HK-2 (cell line): Measurements from ENCODE around the gene GNAT1.
"Not testable (repeated sequence)": the region's sequence is repeated elsewhere in the genome, so short reads cannot be mapped to it uniquely, and the experiment has no call there.

Experiments used
- DNase-seq: peaks from one replicate; pipeline ENCODE4 v3.0.0-alpha.2; 2018; ENCODE audit not compliant: unreplicated experiment

Gene GNAT1

GRCh38 chr3:50222169-50222528 lies 30.7 kb downstream of the GNAT1 start:
- no peak for DNase-seq

GRCh38 chr3:50224639-50225038 lies 33.2 kb downstream of the GNAT1 start:
- DNase-seq: no peak

GRCh38 chr3:50226888-50227389 lies 35.5 kb downstream of the GNAT1 start:
- DNase-seq: peak; percentile 58

- peak; percentile 91 for DNase-seq
Measured at GRCh38 chr3:50227390-50228183, 36.2 kb downstream of the GNAT1 start.

- DNase-seq: not testable (repeated sequence)
Measured at GRCh38 chr3:50228184-50228763, 36.9 kb downstream of the GNAT1 start.

GRCh38 chr3:50229490-50229889 lies 38.1 kb downstream of the GNAT1 start:
- no peak for DNase-seq

- DNase-seq: no peak
Measured at GRCh38 chr3:50230104-50230793, 38.8 kb downstream of the GNAT1 start.

GRCh38 chr3:50230794-50231125 lies 39.4 kb downstream of the GNAT1 start:
- DNase-seq: no peak

GRCh38 chr3:50231581-50231980 lies 40.2 kb downstream of the GNAT1 start:
- DNase-seq: no peak

- no peak for DNase-seq
Measured at GRCh38 chr3:50232303-50232702, 40.9 kb downstream of the GNAT1 start.

- no peak for DNase-seq
Measured at GRCh38 chr3:50233176-50233575, 41.8 kb downstream of the GNAT1 start.

GRCh38 chr3:50235716-50236483 lies 44.5 kb downstream of the GNAT1 start, which contains the start of gene GNAI2:
Gene GNAI2 (plus strand): TSS chr3:50236204. CDS start chr3:50236336, 132 bp downstream.
- DNase-seq: peak; percentile 97

GRCh38 chr3:50236484-50237132 lies 45.2 kb downstream of the GNAT1 start:
- no peak for DNase-seq

- peak; percentile 57 for DNase-seq
Measured at GRCh38 chr3:50237133-50237651, 45.8 kb downstream of the GNAT1 start.

GRCh38 chr3:50237754-50238548 lies 46.5 kb downstream of the GNAT1 start:
- DNase-seq: peak; percentile 82

- DNase-seq: no peak
Measured at GRCh38 chr3:50238549-50239026, 47.2 kb downstream of the GNAT1 start.

- no peak for DNase-seq
Measured at GRCh38 chr3:50239649-50240048, 48.2 kb downstream of the GNAT1 start.

GRCh38 chr3:50241163-50241562 lies 49.8 kb downstream of the GNAT1 start:
- DNase-seq: no peak

- no peak for DNase-seq
Measured at GRCh38 chr3:50241713-50242380, 50.4 kb downstream of the GNAT1 start.

- DNase-seq: no peak
Measured at GRCh38 chr3:50242381-50242770, 51.0 kb downstream of the GNAT1 start.
